ENCODE measurements around the gene LIX1L.

LIX1L gene

DNA sequence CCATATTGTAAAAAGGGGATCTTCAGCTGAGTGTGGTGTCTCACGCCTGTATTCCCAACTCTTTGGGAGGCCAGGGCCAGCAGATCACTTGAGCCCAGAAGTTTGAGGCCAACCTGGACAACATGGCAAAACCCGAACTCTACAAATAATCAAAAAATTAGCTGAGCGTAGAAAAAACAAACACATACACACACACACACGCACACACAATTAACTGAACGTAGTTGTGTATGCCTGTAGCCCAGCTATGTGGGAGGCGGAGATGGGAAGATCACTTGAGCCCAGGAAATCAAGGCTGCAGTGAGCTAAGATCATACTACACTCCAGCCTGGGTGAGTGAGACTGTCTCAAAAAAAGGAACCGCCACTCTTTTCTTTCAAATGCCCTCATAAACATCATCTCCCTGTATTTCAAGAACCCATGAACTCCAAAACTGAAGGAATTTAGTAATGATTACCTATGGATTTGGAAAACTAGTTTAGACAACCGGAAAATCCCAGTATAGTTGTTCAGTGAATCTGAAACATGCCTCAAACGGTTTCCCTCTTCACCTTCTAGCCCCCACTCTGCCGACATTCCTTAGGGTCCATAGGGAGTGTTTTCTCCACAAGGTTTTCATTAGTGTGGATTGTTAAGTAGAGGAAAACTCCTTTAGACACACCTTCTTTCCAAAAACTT lies 34.1 kb upstream of the LIX1L start:
- Mint-ChIP-seq H3K36me3 (ENCODE audit: low read depth) (peaks cover 49% of the 10 kb centered on the region), H3K4me1 (ENCODE audit: low read depth) (peaks cover 37% of the 10 kb centered on the region), H3K9me3 (no peaks in the 10 kb centered on the region), H3K27ac (no peak overlapping the region), H3K4me3 (peak overlapping the region; percentile 98), H3K27me3 (ENCODE audit: low read depth) (no peaks in the 10 kb centered on the region)

GRCh38 chr1:145990249-145990855 lies 32.5 kb upstream of the LIX1L start:
- no peak overlapping the region for H3K4me3 Mint-ChIP-seq
- H3K9me3 Mint-ChIP-seq, result no peaks in the 10 kb centered on the region
- H3K4me1 Mint-ChIP-seq (ENCODE audit: low read depth), result peaks cover 44% of the 10 kb centered on the region
- H3K27ac Mint-ChIP-seq, result peak overlapping the region; percentile 69
- H3K27me3 Mint-ChIP-seq (ENCODE audit: low read depth), result no peaks in the 10 kb centered on the region
- H3K36me3 Mint-ChIP-seq (ENCODE audit: low read depth), result peaks cover 39% of the 10 kb centered on the region

DNA sequence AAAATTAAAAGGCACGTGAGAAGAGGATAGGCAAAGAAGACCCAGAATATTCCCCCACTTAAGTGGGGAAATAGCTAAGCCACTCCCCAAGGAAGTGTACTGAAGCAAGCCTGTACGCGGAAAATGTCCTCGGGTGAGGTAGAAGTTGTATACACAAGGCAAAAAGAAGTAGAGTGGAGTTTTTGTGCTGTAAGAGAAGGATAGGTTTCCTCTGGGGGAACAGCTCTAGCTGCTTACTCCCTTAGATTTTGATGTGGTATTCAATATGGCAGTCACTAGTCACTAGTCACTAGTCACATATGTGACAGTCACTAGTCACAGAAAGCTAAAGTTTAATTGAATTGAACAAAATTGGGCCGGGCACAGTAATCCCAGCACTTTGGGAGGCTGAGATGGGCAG lies 31.0 kb upstream of the LIX1L start:
- H3K27ac Mint-ChIP-seq, result peak overlapping the region; percentile 15

GRCh38 chr1:145987926-145988325 lies 30.1 kb upstream of the LIX1L start:
- Mint-ChIP-seq H3K9me3 (no peaks in the 10 kb centered on the region), H3K27me3 (ENCODE audit: low read depth) (no peaks in the 10 kb centered on the region), H3K4me3 (no peak overlapping the region), H3K4me1 (ENCODE audit: low read depth) (peaks cover 55% of the 10 kb centered on the region), H3K36me3 (ENCODE audit: low read depth) (peaks cover 15% of the 10 kb centered on the region), H3K27ac (peak overlapping the region; percentile 5)

More for the DNA sequence above, 31.0 kb upstream of the LIX1L start:
- Mint-ChIP-seq H3K4me1 (ENCODE audit: low read depth) (peaks cover 55% of the 10 kb centered on the region), H3K27me3 (ENCODE audit: low read depth) (no peaks in the 10 kb centered on the region), H3K36me3 (ENCODE audit: low read depth) (peaks cover 23% of the 10 kb centered on the region), H3K4me3 (no peak overlapping the region), H3K9me3 (no peaks in the 10 kb centered on the region)

DNA sequence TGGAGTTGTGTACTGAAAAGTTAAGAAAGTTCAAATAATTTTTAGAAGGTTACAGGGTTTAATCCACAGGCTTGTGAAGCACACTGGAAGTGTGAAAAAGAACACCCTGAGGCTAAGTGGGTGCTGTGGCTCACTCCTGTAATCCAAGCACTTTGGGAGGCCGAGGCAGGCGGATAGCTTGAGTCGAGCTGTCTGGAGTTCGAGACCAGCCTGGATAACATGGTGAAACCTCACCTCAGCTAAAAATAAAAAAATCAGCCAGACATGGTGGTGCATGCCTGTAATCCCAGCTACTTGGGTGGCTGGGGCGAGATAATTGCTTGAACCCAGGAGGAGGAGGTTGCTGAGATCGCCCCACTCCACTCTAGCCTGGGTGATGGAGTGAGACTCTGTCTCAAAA lies 28.7 kb upstream of the LIX1L start:
- Mint-ChIP-seq H3K27me3 (ENCODE audit: low read depth) (no peaks in the 10 kb centered on the region), H3K36me3 (ENCODE audit: low read depth) (peaks cover under 1% of the 10 kb centered on the region), H3K4me1 (ENCODE audit: low read depth) (peaks cover 54% of the 10 kb centered on the region), H3K9me3 (no peaks in the 10 kb centered on the region), H3K27ac (no peak overlapping the region), H3K4me3 (no peak overlapping the region)

- Mint-ChIP-seq H3K9me3 (no peaks in the 10 kb centered on the region), H3K36me3 (ENCODE audit: low read depth) (no peaks in the 10 kb centered on the region), H3K27me3 (ENCODE audit: low read depth) (no peaks in the 10 kb centered on the region), H3K27ac (peak overlapping the region; percentile 74), H3K4me1 (ENCODE audit: low read depth) (peaks cover 59% of the 10 kb centered on the region), H3K4me3 (peak overlapping the region; percentile 40)
These were observed 28.0 kb upstream of the LIX1L start for GRCh38 chr1:145985502-145986439.

DNA sequence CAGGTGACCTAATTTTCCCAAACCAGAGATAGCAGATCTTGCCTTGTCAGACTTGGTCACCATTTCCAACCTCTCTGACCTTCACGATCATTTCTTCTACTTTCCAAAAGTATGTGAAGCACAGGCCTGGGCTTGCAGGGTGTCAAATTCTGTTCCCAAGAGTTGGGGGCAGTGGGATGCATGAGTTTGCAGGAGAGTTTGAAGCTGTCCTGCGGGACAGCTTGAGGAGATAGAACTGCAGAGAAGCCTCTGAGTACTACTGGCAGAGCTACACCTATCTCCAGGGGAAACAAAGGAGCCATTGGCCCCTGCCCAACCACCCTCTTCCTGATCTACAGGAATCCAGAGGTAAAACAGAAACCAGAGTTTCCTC lies 27.3 kb upstream of the LIX1L start:
- peak overlapping the region; percentile 40 for H3K4me3 Mint-ChIP-seq
- H3K9me3 Mint-ChIP-seq, result no peaks in the 10 kb centered on the region
- H3K4me1 Mint-ChIP-seq (ENCODE audit: low read depth), result peaks cover 56% of the 10 kb centered on the region
- no peaks in the 10 kb centered on the region for H3K36me3 Mint-ChIP-seq (ENCODE audit: low read depth)
- H3K27me3 Mint-ChIP-seq (ENCODE audit: low read depth), result no peaks in the 10 kb centered on the region
- peak overlapping the region; percentile 74 for H3K27ac Mint-ChIP-seq

DNA sequence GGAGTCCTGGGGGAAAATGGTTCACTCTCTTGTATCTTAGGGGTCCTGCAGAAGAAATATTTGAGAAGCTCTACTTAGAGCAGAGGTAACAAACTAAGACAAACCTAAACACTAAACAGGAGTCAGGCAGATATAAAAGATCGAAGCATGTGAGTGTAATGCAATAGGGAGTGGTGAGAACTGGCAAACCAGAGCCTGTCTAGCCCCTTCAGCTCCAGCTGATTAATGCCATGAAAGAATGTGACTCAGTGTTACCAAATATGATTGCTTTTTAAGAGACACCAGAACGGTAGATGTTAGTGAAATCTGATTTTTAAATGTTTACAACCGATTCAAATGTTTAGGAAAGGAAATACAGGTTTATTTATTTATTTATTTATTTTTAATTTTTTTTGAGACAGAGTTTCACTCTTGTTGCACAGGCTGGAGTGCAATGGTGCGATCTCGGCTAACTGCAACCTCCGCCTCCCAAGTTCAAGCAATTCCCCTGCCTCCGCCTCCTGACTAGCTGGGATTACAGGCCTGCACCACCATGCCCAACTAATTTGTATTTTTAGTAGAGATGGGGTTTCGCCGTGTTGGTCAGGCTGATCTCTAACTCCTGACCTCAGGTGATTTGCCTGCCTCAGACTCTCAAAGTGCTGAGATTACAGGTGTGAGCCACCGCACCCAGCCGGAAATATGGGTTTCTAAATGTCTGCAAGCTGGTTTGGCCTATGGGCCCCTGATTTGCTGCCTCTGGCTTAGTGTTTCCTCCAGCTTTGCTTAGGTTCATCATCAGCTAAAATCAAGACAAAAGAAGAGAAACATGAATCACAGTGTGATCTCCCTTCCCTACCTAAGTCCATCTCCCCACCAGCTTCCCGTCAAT lies 26.4 kb upstream of the LIX1L start:
- Mint-ChIP-seq H3K9me3 (no peaks in the 10 kb centered on the region), H3K4me1 (ENCODE audit: low read depth) (peaks cover 56% of the 10 kb centered on the region), H3K27ac (peak overlapping the region; percentile 74), H3K36me3 (ENCODE audit: low read depth) (no peaks in the 10 kb centered on the region), H3K27me3 (ENCODE audit: low read depth) (no peaks in the 10 kb centered on the region), H3K4me3 (peak overlapping the region; percentile 40)

DNA sequence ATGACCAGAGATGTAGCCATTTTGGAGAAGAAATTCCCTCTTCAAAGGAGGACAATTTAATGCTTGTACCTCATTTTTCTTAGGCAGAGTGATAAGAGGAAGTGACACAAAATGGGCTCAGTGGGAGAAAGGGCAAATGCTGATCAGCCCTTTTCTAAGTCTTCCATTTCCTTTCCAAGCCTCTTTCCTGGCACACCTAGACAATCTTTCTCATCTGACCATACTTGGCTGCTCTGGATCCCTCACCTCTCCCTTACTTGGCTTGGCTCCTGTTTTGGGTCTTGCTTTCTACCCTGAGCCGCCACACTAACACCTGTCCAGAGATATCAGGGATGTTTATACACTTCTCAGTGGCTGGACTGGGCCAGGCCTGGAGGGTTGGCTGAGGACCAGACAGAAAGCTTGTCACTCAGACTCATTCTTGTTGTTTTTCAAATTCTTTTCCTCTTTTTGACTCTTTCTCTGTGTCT lies 25.4 kb upstream of the LIX1L start:
- H3K4me1 Mint-ChIP-seq (ENCODE audit: low read depth), result peaks cover 50% of the 10 kb centered on the region
- no peak overlapping the region for H3K4me3 Mint-ChIP-seq
- H3K27ac Mint-ChIP-seq, result no peak overlapping the region
- H3K27me3 Mint-ChIP-seq (ENCODE audit: low read depth), result no peaks in the 10 kb centered on the region
- no peaks in the 10 kb centered on the region for H3K9me3 Mint-ChIP-seq
- H3K36me3 Mint-ChIP-seq (ENCODE audit: low read depth), result no peaks in the 10 kb centered on the region

DNA sequence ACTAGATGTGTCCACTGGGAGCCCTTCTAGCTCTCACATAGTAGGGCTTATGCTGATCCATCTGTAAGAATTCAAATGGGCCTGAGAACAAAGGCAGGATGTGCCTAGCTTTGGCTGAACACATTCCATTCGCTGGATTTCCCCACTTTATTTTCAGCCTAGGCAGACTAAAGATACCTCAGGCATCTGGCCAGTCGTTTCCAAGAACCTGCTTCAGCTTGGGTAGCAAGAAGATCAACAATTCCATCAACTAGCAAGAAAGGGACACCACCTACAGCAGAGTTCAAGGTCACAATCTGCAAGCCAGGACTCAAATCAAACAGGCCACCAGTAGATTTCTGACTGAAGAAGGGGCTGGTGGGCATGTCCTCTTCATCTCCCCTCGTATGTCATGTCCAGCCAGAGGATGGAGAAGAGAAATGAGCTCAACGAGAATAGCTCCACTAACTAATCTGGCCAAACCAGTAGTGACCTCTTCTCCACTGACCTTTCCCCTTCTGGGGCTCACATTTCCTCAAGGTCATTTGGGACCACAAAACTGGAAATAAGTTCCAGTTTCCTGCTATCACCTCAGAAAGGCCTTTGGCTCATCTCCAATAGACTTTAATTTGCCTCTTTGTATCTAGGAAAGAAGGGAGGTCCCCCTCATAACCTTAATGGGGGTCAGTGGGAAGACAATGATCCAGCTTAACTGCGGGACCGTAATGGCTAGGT lies 24.4 kb upstream of the LIX1L start:
- H3K4me1 Mint-ChIP-seq (ENCODE audit: low read depth), result peaks cover 48% of the 10 kb centered on the region
- peaks cover 5% of the 10 kb centered on the region for H3K36me3 Mint-ChIP-seq (ENCODE audit: low read depth)
- H3K4me3 Mint-ChIP-seq, result peak overlapping the region; percentile 29
- no peaks in the 10 kb centered on the region for H3K27me3 Mint-ChIP-seq (ENCODE audit: low read depth)
- H3K27ac Mint-ChIP-seq, result peak overlapping the region; percentile 72
- no peaks in the 10 kb centered on the region for H3K9me3 Mint-ChIP-seq

- Mint-ChIP-seq H3K36me3 (ENCODE audit: low read depth) (peaks cover 5% of the 10 kb centered on the region), H3K27me3 (ENCODE audit: low read depth) (no peaks in the 10 kb centered on the region), H3K4me3 (peak overlapping the region; percentile 8), H3K4me1 (ENCODE audit: low read depth) (peaks cover 42% of the 10 kb centered on the region), H3K9me3 (no peaks in the 10 kb centered on the region), H3K27ac (no peak overlapping the region)
These were observed 22.7 kb upstream of the LIX1L start for GRCh38 chr1:145980457-145980994.

GRCh38 chr1:145979746-145980456 lies 22.1 kb upstream of the LIX1L start:
- Mint-ChIP-seq H3K27me3 (ENCODE audit: low read depth) (no peaks in the 10 kb centered on the region), H3K4me1 (ENCODE audit: low read depth) (peaks cover 36% of the 10 kb centered on the region), H3K4me3 (no peak overlapping the region), H3K9me3 (no peaks in the 10 kb centered on the region), H3K27ac (no peak overlapping the region), H3K36me3 (ENCODE audit: low read depth) (peaks cover 5% of the 10 kb centered on the region)
